ENCODE measurements around the gene MED23.
"Not testable (repeated sequence)": the region's sequence is repeated elsewhere in the genome, so short reads cannot be mapped to it uniquely, and the experiment has no call there.

The MED23 gene

GRCh38 chr6:131572686-131573415, 55.2 kb downstream of the MED23 start, which contains the start of gene ARG1:
Gene ARG1 (plus strand): TSS chr6:131573226. CDS start chr6:131573283, 57 bp downstream.
- FAIRE-seq: no peak

GRCh38 chr6:131568726-131569125, 59.3 kb downstream of the MED23 start:
- no peak for FAIRE-seq

GRCh38 chr6:131565056-131565455, 63.0 kb downstream of the MED23 start:
- no peak for FAIRE-seq

GRCh38 chr6:131561925-131562707, 65.9 kb downstream of the MED23 start:
- no peak for FAIRE-seq

- no peak for FAIRE-seq
Measured at GRCh38 chr6:131558922-131559321, 69.1 kb downstream of the MED23 start.

- FAIRE-seq: no peak
Measured at GRCh38 chr6:131555992-131556391, 72.0 kb downstream of the MED23 start.

GRCh38 chr6:131552572-131552971, 75.5 kb downstream of the MED23 start:
- no peak for FAIRE-seq

GRCh38 chr6:131551902-131552301, 76.1 kb downstream of the MED23 start:
- no peak for FAIRE-seq

GRCh38 chr6:131549811-131550210, 78.2 kb downstream of the MED23 start:
- FAIRE-seq: no peak

GRCh38 chr6:131548441-131548840, 79.6 kb downstream of the MED23 start:
- FAIRE-seq: no peak

- no peak for FAIRE-seq
Measured at GRCh38 chr6:131547488-131547887, 80.6 kb downstream of the MED23 start.

- no peak for FAIRE-seq
Measured at GRCh38 chr6:131545317-131545716, 82.7 kb downstream of the MED23 start.

GRCh38 chr6:131538615-131539014, 89.4 kb downstream of the MED23 start:
- FAIRE-seq: not testable (repeated sequence)

GRCh38 chr6:131532580-131533039, 95.4 kb downstream of the MED23 start:
- FAIRE-seq: no peak

GRCh38 chr6:131531681-131532080, 96.4 kb downstream of the MED23 start:
- FAIRE-seq: not testable (repeated sequence)

- not testable (repeated sequence) for FAIRE-seq
Measured at GRCh38 chr6:131530936-131531335, 97.1 kb downstream of the MED23 start.

GRCh38 chr6:131524695-131525336, 103.2 kb downstream of the MED23 start:
- no peak for FAIRE-seq

- FAIRE-seq: no peak
Measured at GRCh38 chr6:131523988-131524673, 103.9 kb downstream of the MED23 start.

Measured in G401.6 (cell line).